Measurements from ENCODE around the gene CFAP69.
"Not testable (repeated sequence)": the region's sequence is repeated elsewhere in the genome, so short reads cannot be mapped to it uniquely, and the experiment has no call there.

Gene CFAP69

GRCh38 chr7:90345595-90346335 is 100.8 kb downstream of the CFAP69 start:
- ATAC-seq (replicated peaks) (peak; percentile 2), DNase-seq (no peak)
- Mint-ChIP-seq H3K9me3 (no peaks in the 10 kb centered on the region), H3K4me1 (ENCODE audit: low read depth in 2 of 2) (peaks cover 21 to 34% of the 10 kb centered on the region in 2 donors), H3K4me3 (peak overlapping the region; percentile 91 to 93), H3K27ac (peak overlapping the region; percentile 97 to 98), H3K36me3 (ENCODE audit: insufficient read depth) (peaks cover 14% of the 10 kb centered on the region), H3K27me3 (no peaks in the 10 kb centered on the region)

DNA sequence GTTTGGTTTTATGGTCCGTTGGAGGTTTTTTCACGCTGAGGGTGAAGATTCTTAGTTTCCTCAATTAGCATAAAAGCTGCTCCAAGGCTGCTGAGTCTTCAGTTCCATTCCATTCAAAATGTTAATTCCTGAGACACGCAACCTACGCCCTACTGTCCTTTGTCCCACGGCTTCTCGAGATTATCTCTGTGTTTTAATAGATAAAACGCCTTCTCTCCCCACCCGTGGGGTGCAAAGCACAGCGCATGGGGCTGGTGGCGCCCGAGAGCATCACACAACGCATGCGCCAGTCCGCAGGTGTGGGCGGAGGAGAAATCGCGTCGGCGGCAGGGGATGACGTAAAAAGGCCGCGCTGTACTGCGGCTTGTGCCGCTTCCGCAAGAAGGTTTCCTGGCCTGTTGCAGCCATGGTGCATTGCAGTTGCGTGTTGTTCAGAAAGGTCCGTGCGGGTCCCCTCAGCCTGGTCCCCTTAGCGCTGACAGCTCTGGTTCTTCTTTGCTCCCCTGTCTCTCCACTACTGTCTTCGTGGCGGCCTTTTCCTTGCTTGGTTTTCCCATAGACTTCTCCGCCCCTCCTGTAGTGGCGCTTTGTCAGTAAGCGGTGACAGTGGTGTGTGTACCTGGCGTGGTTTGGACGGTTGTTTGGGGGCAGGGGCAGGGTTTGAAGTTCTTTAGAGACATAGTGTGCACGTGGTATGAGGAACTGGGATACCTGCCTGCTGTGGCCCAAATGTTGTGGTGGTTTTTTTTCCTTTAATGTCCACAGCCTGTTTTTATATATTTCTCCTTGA is 101.6 kb downstream of the CFAP69 start, which contains the start of gene GTPBP10:
TSS of gene GTPBP10 (plus strand) at position 381 of the 790 bp plus-strand sequence. CDS start at position 407, 26 bp downstream.
- no peaks in the 10 kb centered on the region for H3K9me3 Mint-ChIP-seq
- H3K4me1 Mint-ChIP-seq (ENCODE audit: low read depth in 2 of 2) = peaks cover 22 to 36% of the 10 kb centered on the region in 2 donors
- H3K27ac Mint-ChIP-seq = peak within 1 kb of the TSS; percentile 97 to 98
- DNase-seq (peak; percentile 93 to 94 (median 93)), ATAC-seq (replicated peaks) (peak; percentile 89)
- H3K4me3 Mint-ChIP-seq = peak within 1 kb of the TSS; percentile 91 to 93
- peaks cover 14% of the 10 kb centered on the region for H3K36me3 Mint-ChIP-seq (ENCODE audit: insufficient read depth)
- no peaks in the 10 kb centered on the region for H3K27me3 Mint-ChIP-seq

GRCh38 chr7:90347759-90348158 is 102.8 kb downstream of the CFAP69 start:
- Mint-ChIP-seq H3K9me3 (no peaks in the 10 kb centered on the region), H3K36me3 (ENCODE audit: insufficient read depth) (peaks cover 20% of the 10 kb centered on the region), H3K27me3 (no peaks in the 10 kb centered on the region), H3K4me1 (ENCODE audit: low read depth in 2 of 2) (peaks cover 30 to 47% of the 10 kb centered on the region in 2 donors), H3K27ac (peak overlapping the region in 1 of 2 donors; percentile 98), H3K4me3 (peak overlapping the region; percentile 91 to 93)
- DNase-seq (no peak), ATAC-seq (replicated peaks) (no peak)

DNA sequence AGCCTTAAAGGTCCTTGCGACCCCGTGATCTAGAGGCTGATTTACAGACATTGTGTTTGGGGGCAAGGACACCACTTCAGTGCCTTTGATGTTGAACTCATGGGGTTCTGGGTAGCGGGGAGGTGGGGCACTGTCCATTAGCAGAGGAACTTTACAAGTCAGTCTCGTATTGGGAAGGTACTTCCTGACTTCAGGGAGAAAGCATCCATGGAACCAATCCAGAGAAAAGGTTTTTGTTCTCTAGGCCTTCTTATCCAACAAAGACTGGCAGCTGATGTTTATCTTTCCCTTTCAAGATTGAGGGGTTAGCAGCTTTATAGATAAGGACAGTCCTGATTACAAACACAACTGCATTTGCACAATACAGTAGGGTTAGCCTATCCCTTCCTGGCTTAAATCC is 104.3 kb downstream of the CFAP69 start:
- Mint-ChIP-seq H3K9me3 (no peaks in the 10 kb centered on the region), H3K27ac (peak overlapping the region in 1 of 2 donors; percentile 23)

GRCh38 chr7:90350032-90350431 is 105.1 kb downstream of the CFAP69 start:
- peak overlapping the region in 1 of 2 donors; percentile 35 for H3K27ac Mint-ChIP-seq
- not testable (repeated sequence) for H3K27me3 Mint-ChIP-seq; DNase-seq; ATAC-seq (replicated peaks); H3K9me3 Mint-ChIP-seq; H3K4me3 Mint-ChIP-seq
- H3K4me1 Mint-ChIP-seq (ENCODE audit: low read depth in 2 of 2) = peaks cover 30 to 50% of the 10 kb centered on the region in 2 donors
- H3K36me3 Mint-ChIP-seq (ENCODE audit: insufficient read depth) = peaks cover 41% of the 10 kb centered on the region

More for the DNA sequence above, 104.3 kb downstream of the CFAP69 start:
- no peak for ATAC-seq (replicated peaks)
- peaks cover 34% of the 10 kb centered on the region for H3K36me3 Mint-ChIP-seq (ENCODE audit: insufficient read depth)
- H3K4me1 Mint-ChIP-seq (ENCODE audit: low read depth in 2 of 2) = peaks cover 30 to 50% of the 10 kb centered on the region in 2 donors
- H3K4me3 Mint-ChIP-seq = no peak overlapping the region
- H3K27me3 Mint-ChIP-seq = no peaks in the 10 kb centered on the region
- no peak for DNase-seq

DNA sequence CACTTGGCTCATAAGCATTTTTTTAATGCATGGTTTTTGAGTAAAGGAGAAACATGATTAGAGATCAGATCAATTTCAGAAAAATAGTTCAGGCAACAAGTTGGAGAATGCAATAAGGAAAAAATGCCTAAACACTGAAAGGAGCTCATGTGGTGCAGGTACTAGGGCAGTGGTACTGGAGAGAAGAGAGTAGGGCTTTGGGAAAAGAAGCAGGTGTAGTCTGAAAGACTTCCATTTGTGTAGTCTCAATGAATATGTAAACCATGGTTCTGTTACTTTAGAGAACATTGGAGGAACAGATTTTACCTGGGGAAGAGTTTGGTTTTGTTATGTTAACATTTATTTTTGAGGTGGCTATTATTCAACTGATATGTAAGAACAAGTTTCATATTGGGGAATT is 107.0 kb downstream of the CFAP69 start:
- Mint-ChIP-seq H3K27ac (no peak overlapping the region), H3K9me3 (no peaks in the 10 kb centered on the region), H3K36me3 (ENCODE audit: insufficient read depth) (peaks cover 46% of the 10 kb centered on the region), H3K4me1 (ENCODE audit: low read depth in 2 of 2) (peaks cover 19 to 42% of the 10 kb centered on the region in 2 donors), H3K27me3 (no peaks in the 10 kb centered on the region), H3K4me3 (peak overlapping the region in 1 of 2 donors; percentile 45)
- no peak for ATAC-seq (replicated peaks)
- no peak for DNase-seq
